ENCODE measurements around the gene UNKL.

UNKL gene

GRCh38 chr16:1323296-1324239 lies 90.9 kb downstream of the UNKL start:
- DNase-seq, result no peak

GRCh38 chr16:1322407-1322806 lies 92.1 kb downstream of the UNKL start:
- DNase-seq, result no peak

GRCh38 chr16:1320658-1321240 lies 93.8 kb downstream of the UNKL start:
- no peak for DNase-seq

- DNase-seq, result no peak
Observed at GRCh38 chr16:1320097-1320496, 94.4 kb downstream of the UNKL start.

GRCh38 chr16:1319041-1319440 lies 95.5 kb downstream of the UNKL start:
- no peak for DNase-seq

GRCh38 chr16:1318268-1318545 lies 96.3 kb downstream of the UNKL start:
- no peak for DNase-seq

- DNase-seq, result no peak
Observed at GRCh38 chr16:1317479-1318267, 96.8 kb downstream of the UNKL start.

- no peak for DNase-seq
Observed at GRCh38 chr16:1316033-1316405, 98.5 kb downstream of the UNKL start.

GRCh38 chr16:1315081-1316032 lies 99.1 kb downstream of the UNKL start:
- DNase-seq, result no peak

GRCh38 chr16:1314399-1315068 lies 100.0 kb downstream of the UNKL start:
- no peak for DNase-seq

GRCh38 chr16:1313721-1314369 lies 100.7 kb downstream of the UNKL start:
- DNase-seq, result no peak

All from right kidney (tissue), 1 donor.